HCT116 (cell line): ENCODE data around the gene RAPGEF1. TPM values are rescaled to one million over a fixed set of nuclear protein-coding genes. Genes with fewer than 3 reads are reported as not detected.

Experiments
- ATAC-seq: fragments of 200-7000 bp; cut with Tn5 transposase; 2 replicates; pipeline ENCODE4 v1.9.1; 2020; ENCODE audit warnings: mild to moderate bottlenecking, moderate library complexity
- BruUV-seq: library from RNA; stranded (reverse); fragments of 400-500 nt; replicated peaks from 2 replicates; lab custom pipeline; 2021; lab: Mats Ljungman, UMichigan
- CTCF ChIA-PET: fragments of 300-600 bp; sonication (Branson Sonifier 250); formaldehyde crosslinking; loops from one replicate; lab custom pipeline; 2021; ENCODE audit warnings: antibody characterized with exemption; lab: Charles Lee
- POLR2A ChIA-PET: fragments of 300-600, 350-600 bp; sonication (Branson Sonifier 250); formaldehyde crosslinking; loops from one replicate; lab custom pipeline; 2021; ENCODE audit warnings: antibody characterized with exemption; lab: Charles Lee
- RAD21 ChIA-PET, 2 experiments: fragments of 300-600 bp; sonication (Branson Sonifier 250); formaldehyde crosslinking; loops; one replicate each; lab custom pipeline; 2023; ENCODE audit warnings: low total read pairs in 2 of 2; ENCODE audit not compliant: uncharacterized antibody in 2 of 2, unreplicated experiment in 2 of 2, low non-redundant PET in 1 of 2; lab: Charles Lee
- DNase-seq: peaks from one replicate; pipeline ENCODE4 v3.0.0-alpha.2; 2010; ENCODE audit warnings: low read depth, low spot score
- H2AFZ ChIP-seq: fragments of 200-600 bp; shearing (Covaris generic), sonication (generic); 2 replicates; pipeline ENCODE4 v1.6.1; 2017; ENCODE audit warnings: low read depth, mixed run types, mixed read lengths, antibody characterized with exemption, low read length; ENCODE audit not compliant: poor library complexity, severe bottlenecking
- H3K27ac ChIP-seq: 2 replicates; pipeline ENCODE4 v1.5.1; 2012; ENCODE audit warnings: low read depth, low read length
- H3K27me3 ChIP-seq: fragments of 200-600 bp; sonication (generic); 2 replicates; pipeline ENCODE4 v1.6.1; 2016; ENCODE audit warnings: mixed run types, low read length, mixed read lengths; ENCODE audit not compliant: insufficient read depth
- H3K36me3 ChIP-seq, 2 experiments: fragments of 200-500 bp in 1 of 2; fragments of 200-600 bp in 1 of 2; sonication (Bioruptor generic) in 1 of 2; sonication (generic) in 1 of 2; 2 replicates each; pipeline versions ENCODE4 v1.5.1 to v1.6.1; 2014 to 2016; ENCODE audit warnings: low read length in 2 of 2, inconsistent platforms in 1 of 2, mixed read lengths in 1 of 2, mixed run types in 1 of 2; ENCODE audit not compliant: insufficient read depth in 2 of 2, control insufficient read depth in 1 of 2
- H3K4me1 ChIP-seq, 2 experiments: fragments of 200-600 bp in 1 of 2; sonication (generic) in 1 of 2; 2 replicates each; pipeline versions ENCODE4 v1.5.1 to v1.6.1; 2012 to 2017; ENCODE audit warnings: low read length in 2 of 2, inconsistent platforms in 1 of 2, mild to moderate bottlenecking in 1 of 2, mixed read lengths in 1 of 2, mixed run types in 1 of 2, moderate library complexity in 1 of 2; ENCODE audit not compliant: insufficient read depth in 2 of 2, control insufficient read depth in 1 of 2
- H3K4me2 ChIP-seq: fragments of 200-600 bp; sonication (generic); 2 replicates; pipeline ENCODE4 v1.6.1; 2017; ENCODE audit warnings: mixed run types, low read length, mixed read lengths
- H3K4me3 ChIP-seq, 2 experiments: fragments of 200-600 bp in 1 of 2; sonication (generic) in 1 of 2; replicated peaks in 1 of 2; 2 replicates each; pipeline ENCODE4 v1.5.1; 2011 to 2016; ENCODE audit warnings: low read length in 2 of 2, control low read depth in 1 of 2, low read depth in 1 of 2, mild to moderate bottlenecking in 1 of 2, mixed read lengths in 1 of 2, mixed run types in 1 of 2
- H3K79me2 ChIP-seq: fragments of 200-600 bp; sonication (generic); 2 replicates; pipeline ENCODE4 v1.6.1; 2017; ENCODE audit warnings: mild to moderate bottlenecking, mixed run types, low read length, moderate library complexity, mixed read lengths; ENCODE audit not compliant: insufficient read depth
- H3K9ac ChIP-seq: fragments of 200-600 bp; sonication (generic); 2 replicates; pipeline ENCODE4 v1.6.1; 2016; ENCODE audit warnings: low read length, mixed read lengths
- H3K9me2 ChIP-seq: fragments of 200-600 bp; sonication (generic), shearing (Covaris generic); 2 replicates; pipeline ENCODE4 v1.6.1; 2017; ENCODE audit warnings: mixed run types, mild to moderate bottlenecking, moderate library complexity; ENCODE audit not compliant: insufficient read depth
- H3K9me3 ChIP-seq, 2 experiments: fragments of 200-500 bp in 1 of 2; fragments of 200-600 bp in 1 of 2; sonication (Bioruptor generic) in 1 of 2; sonication (generic) in 1 of 2; 2 replicates each; pipeline ENCODE4 v1.6.1; 2014 to 2017; ENCODE audit warnings: low read length in 2 of 2, mixed read lengths in 2 of 2, inconsistent platforms in 1 of 2, low read depth in 1 of 2, mild to moderate bottlenecking in 1 of 2, mixed run types in 1 of 2, moderate library complexity in 1 of 2; ENCODE audit not compliant: control insufficient read depth in 1 of 2, insufficient read depth in 1 of 2
- H4K20me1 ChIP-seq: fragments of 200-600 bp; sonication (generic), shearing (Covaris generic); 2 replicates; pipeline ENCODE4 v1.6.1; 2017; ENCODE audit warnings: mixed run types, mild to moderate bottlenecking, moderate library complexity; ENCODE audit not compliant: insufficient read depth
- CBX3 ChIP-seq: IDR thresholded peaks from 2 replicates; pipeline ENCODE4 v1.6.1; 2012; ENCODE audit warnings: low read depth
- CEBPB ChIP-seq: IDR thresholded peaks from 2 replicates; pipeline ENCODE4 v1.6.1; 2012; ENCODE audit warnings: low read depth
- EGR1 ChIP-seq: IDR thresholded peaks from 2 replicates; pipeline ENCODE4 v1.6.1; 2012; ENCODE audit warnings: low read depth
- ELF1 ChIP-seq: IDR thresholded peaks from 2 replicates; pipeline ENCODE4 v1.6.1; 2012; ENCODE audit warnings: low read depth, borderline replicate concordance
- EZH2phosphoT487 ChIP-seq: fragments of 200-600 bp; IDR thresholded peaks from 2 replicates; pipeline ENCODE4 v1.6.1; 2018; ENCODE audit warnings: antibody characterized with exemption, borderline replicate concordance
- FOSL1 ChIP-seq: IDR thresholded peaks from 2 replicates; pipeline ENCODE4 v1.6.1; 2012; ENCODE audit warnings: low read depth
- JUND ChIP-seq: IDR thresholded peaks from 2 replicates; pipeline ENCODE4 v1.6.1; 2012
- POLR2A ChIP-seq: IDR thresholded peaks from 2 replicates; pipeline ENCODE4 v1.7.0; 2011; ENCODE audit warnings: borderline replicate concordance; ENCODE audit not compliant: insufficient read depth, insufficient read length; ENCODE audit errors: extremely low read depth
- POLR2AphosphoS5 ChIP-seq: IDR thresholded peaks from 2 replicates; pipeline ENCODE4 v1.6.1; 2011; ENCODE audit warnings: mild to moderate bottlenecking, low read depth, low read length, moderate library complexity
- SIN3A ChIP-seq: IDR thresholded peaks from 2 replicates; pipeline ENCODE4 v1.6.1; 2012; ENCODE audit warnings: low read depth
- SP1 ChIP-seq: IDR thresholded peaks from 2 replicates; pipeline ENCODE4 v1.6.1; 2012; ENCODE audit warnings: low read depth
- SRF ChIP-seq: IDR thresholded peaks from 2 replicates; pipeline ENCODE4 v1.6.1; 2012; ENCODE audit warnings: low read depth
- ZFX ChIP-seq: fragments of 450-650 bp; IDR thresholded peaks from 2 replicates; pipeline ENCODE4 v1.6.1; 2017
- ZNF274 ChIP-seq: fragments of 200-500 bp; sonication (Bioruptor generic); IDR thresholded peaks from 2 replicates; pipeline ENCODE4 v1.6.1; 2014; ENCODE audit warnings: mild to moderate bottlenecking, low read depth, low read length, inconsistent platforms
- intact Hi-C: fragments of 100-400 bp; cut with micrococcal nuclease; formaldehyde crosslinking; loops from 2 replicates; pipeline ENCODE4 v1.10.0; 2022
- total RNA-seq: library from RNA; stranded (reverse); gene quantifications from one replicate; pipeline ENCODE4 v1.2.1, GENCODE V29; 2021; ENCODE audit not compliant: unreplicated experiment
- TF ChIP-seq, protein P1 (sequence below): IDR thresholded peaks from 2 replicates; pipeline ENCODE4 v1.6.1; 2012
- TF ChIP-seq, protein P2 (sequence below): IDR thresholded peaks from 2 replicates; pipeline ENCODE4 v1.6.1; 2012; ENCODE audit warnings: low read depth
- TF ChIP-seq, protein P3 (sequence below): IDR thresholded peaks from 2 replicates; pipeline ENCODE4 v1.6.1; 2011; ENCODE audit warnings: mild to moderate bottlenecking, low read length, moderate library complexity; ENCODE audit not compliant: insufficient replicate concordance; ENCODE audit errors: extremely low read depth
- TF ChIP-seq, protein P4 (sequence below), 3 experiments: fragments of 200-600 bp in 1 of 3; sonication (generic) in 1 of 3; IDR thresholded peaks in 2 of 3; conservative IDR thresholded peaks in 1 of 3; 2 replicates each; pipeline ENCODE4 v1.5.1; 2012 to 2017; ENCODE audit warnings: low read depth in 2 of 3, low read length in 2 of 3, antibody characterized with exemption in 1 of 3, borderline replicate concordance in 1 of 3, control low read depth in 1 of 3, mild to moderate bottlenecking in 1 of 3, mixed read lengths in 1 of 3, mixed run types in 1 of 3, moderate library complexity in 1 of 3; ENCODE audit not compliant: insufficient read depth in 1 of 3
- TF ChIP-seq, protein P5 (sequence below): IDR thresholded peaks from 2 replicates; pipeline ENCODE4 v1.6.1; 2012

RAPGEF1 gene
- total RNA-seq, 1 experiment from 2014 or later: 43.0 TPM

DNA sequence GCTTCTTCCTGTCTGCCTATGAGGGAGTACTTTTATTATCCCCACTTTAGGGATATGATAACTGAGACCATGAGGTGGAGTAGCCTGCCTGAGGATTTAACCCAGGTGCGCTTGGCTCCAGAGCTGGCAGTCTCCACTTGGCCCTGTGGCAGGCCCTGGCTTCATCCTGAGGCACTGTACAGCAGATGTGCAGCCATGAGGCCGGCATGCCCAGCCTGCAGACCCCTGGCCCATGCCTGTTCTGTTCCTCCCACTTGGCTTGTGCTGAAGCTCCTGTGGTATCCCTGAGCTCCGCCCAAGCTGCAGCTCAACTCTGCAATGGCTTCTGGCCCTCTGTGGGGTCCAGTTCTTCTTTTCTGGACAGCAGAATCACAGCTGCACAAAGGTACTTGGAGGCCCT is 31.8 kb upstream of the RAPGEF1 start:
- no peak overlapping the region for H2AFZ ChIP-seq
- BruUV-seq: no TSS peak
- H3K9me3 ChIP-seq: no peaks in the 10 kb centered on the region
- H3K36me3 ChIP-seq: no peaks in the 10 kb centered on the region
- no peak overlapping the region for H3K27ac ChIP-seq
- ATAC-seq (no peak), DNase-seq (no peak)
- H3K79me2 ChIP-seq: no peaks in the 10 kb centered on the region
- ChIA-PET RAD21 (interaction anchor here in 1 of 2 experiments (0.7 kb wide), 1 partner anchor 437 kb away, joined by 5 read pairs; no protein-coding TSS in a partner anchor), CTCF (no interaction called here), POLR2A (no interaction called here)
- no peaks in the 10 kb centered on the region for H3K9me2 ChIP-seq
- no peaks in the 10 kb centered on the region for H4K20me1 ChIP-seq
- H3K9ac ChIP-seq: no peak overlapping the region
- no peaks in the 10 kb centered on the region for H3K4me1 ChIP-seq
- TF ChIP-seq EZH2phosphoT487 (no peak), POLR2AphosphoS5 (no peak), ZNF274 (no peak), FOSL1 (no peak), CEBPB (no peak), JUND (no peak), POLR2A (no peak), EGR1 (no peak), CBX3 (no peak), SRF (no peak), SIN3A (no peak), ELF1 (no peak), ZFX (no peak), SP1 (no peak)
- TF ChIP-seq, protein P1, sequence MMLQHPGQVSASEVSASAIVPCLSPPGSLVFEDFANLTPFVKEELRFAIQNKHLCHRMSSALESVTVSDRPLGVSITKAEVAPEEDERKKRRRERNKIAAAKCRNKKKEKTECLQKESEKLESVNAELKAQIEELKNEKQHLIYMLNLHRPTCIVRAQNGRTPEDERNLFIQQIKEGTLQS: no peak
- TF ChIP-seq, protein P2, sequence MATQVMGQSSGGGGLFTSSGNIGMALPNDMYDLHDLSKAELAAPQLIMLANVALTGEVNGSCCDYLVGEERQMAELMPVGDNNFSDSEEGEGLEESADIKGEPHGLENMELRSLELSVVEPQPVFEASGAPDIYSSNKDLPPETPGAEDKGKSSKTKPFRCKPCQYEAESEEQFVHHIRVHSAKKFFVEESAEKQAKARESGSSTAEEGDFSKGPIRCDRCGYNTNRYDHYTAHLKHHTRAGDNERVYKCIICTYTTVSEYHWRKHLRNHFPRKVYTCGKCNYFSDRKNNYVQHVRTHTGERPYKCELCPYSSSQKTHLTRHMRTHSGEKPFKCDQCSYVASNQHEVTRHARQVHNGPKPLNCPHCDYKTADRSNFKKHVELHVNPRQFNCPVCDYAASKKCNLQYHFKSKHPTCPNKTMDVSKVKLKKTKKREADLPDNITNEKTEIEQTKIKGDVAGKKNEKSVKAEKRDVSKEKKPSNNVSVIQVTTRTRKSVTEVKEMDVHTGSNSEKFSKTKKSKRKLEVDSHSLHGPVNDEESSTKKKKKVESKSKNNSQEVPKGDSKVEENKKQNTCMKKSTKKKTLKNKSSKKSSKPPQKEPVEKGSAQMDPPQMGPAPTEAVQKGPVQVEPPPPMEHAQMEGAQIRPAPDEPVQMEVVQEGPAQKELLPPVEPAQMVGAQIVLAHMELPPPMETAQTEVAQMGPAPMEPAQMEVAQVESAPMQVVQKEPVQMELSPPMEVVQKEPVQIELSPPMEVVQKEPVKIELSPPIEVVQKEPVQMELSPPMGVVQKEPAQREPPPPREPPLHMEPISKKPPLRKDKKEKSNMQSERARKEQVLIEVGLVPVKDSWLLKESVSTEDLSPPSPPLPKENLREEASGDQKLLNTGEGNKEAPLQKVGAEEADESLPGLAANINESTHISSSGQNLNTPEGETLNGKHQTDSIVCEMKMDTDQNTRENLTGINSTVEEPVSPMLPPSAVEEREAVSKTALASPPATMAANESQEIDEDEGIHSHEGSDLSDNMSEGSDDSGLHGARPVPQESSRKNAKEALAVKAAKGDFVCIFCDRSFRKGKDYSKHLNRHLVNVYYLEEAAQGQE: no peak
- TF ChIP-seq, protein P3, sequence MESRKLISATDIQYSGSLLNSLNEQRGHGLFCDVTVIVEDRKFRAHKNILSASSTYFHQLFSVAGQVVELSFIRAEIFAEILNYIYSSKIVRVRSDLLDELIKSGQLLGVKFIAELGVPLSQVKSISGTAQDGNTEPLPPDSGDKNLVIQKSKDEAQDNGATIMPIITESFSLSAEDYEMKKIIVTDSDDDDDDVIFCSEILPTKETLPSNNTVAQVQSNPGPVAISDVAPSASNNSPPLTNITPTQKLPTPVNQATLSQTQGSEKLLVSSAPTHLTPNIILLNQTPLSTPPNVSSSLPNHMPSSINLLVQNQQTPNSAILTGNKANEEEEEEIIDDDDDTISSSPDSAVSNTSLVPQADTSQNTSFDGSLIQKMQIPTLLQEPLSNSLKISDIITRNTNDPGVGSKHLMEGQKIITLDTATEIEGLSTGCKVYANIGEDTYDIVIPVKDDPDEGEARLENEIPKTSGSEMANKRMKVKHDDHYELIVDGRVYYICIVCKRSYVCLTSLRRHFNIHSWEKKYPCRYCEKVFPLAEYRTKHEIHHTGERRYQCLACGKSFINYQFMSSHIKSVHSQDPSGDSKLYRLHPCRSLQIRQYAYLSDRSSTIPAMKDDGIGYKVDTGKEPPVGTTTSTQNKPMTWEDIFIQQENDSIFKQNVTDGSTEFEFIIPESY: no peak
- TF ChIP-seq, protein P4, sequence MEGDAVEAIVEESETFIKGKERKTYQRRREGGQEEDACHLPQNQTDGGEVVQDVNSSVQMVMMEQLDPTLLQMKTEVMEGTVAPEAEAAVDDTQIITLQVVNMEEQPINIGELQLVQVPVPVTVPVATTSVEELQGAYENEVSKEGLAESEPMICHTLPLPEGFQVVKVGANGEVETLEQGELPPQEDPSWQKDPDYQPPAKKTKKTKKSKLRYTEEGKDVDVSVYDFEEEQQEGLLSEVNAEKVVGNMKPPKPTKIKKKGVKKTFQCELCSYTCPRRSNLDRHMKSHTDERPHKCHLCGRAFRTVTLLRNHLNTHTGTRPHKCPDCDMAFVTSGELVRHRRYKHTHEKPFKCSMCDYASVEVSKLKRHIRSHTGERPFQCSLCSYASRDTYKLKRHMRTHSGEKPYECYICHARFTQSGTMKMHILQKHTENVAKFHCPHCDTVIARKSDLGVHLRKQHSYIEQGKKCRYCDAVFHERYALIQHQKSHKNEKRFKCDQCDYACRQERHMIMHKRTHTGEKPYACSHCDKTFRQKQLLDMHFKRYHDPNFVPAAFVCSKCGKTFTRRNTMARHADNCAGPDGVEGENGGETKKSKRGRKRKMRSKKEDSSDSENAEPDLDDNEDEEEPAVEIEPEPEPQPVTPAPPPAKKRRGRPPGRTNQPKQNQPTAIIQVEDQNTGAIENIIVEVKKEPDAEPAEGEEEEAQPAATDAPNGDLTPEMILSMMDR (IDR thresholded peaks at IDR 0.05 in 2 of 3, conservative IDR thresholded peaks at IDR 0.05 in 1 of 3; ENCODE audit: borderline replicate concordance in 1 of 3, insufficient read depth in 1 of 3, low read depth in 2 of 3, low read length in 2 of 3): no peak
- TF ChIP-seq, protein P5, sequence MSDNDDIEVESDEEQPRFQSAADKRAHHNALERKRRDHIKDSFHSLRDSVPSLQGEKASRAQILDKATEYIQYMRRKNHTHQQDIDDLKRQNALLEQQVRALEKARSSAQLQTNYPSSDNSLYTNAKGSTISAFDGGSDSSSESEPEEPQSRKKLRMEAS: no peak
- H3K4me3 ChIP-seq: no peak overlapping the region
- intact Hi-C loops: no loop called here
- no peak overlapping the region for H3K4me2 ChIP-seq
- H3K27me3 ChIP-seq: peaks cover 30% of the 10 kb centered on the region
